NCI-H82 treated with DMSO at 0.1 percent for 48 hours (cell line): Measurements from ENCODE around the gene LMAN1.

Experiments
- DNase-seq: peaks from one replicate; lab custom pipeline; 2025; ENCODE audit not compliant: unreplicated experiment; lab: John Stamatoyannopoulos, UW

The LMAN1 gene

GRCh38 chr18:59358712-59359575, at the start of gene LMAN1:
Gene LMAN1, minus strand, starts transcription at chr18:59359265. Its CDS starts 21 bp downstream, at chr18:59359244.
- DNase-seq = peak; percentile 65

- peak; percentile 92 for DNase-seq
Measured at GRCh38 chr18:59402432-59403090, 43.5 kb upstream of the LMAN1 start.

- no peak for DNase-seq
Measured at GRCh38 chr18:59400407-59400806, 41.3 kb upstream of the LMAN1 start.

GRCh38 chr18:59395226-59396175, 36.4 kb upstream of the LMAN1 start:
- DNase-seq = no peak

GRCh38 chr18:59393381-59393780, 34.3 kb upstream of the LMAN1 start:
- DNase-seq = no peak

GRCh38 chr18:59388817-59389216, 29.8 kb upstream of the LMAN1 start:
- DNase-seq = no peak

GRCh38 chr18:59387687-59388565, 28.9 kb upstream of the LMAN1 start:
- DNase-seq = no peak

GRCh38 chr18:59386909-59387686, 28.0 kb upstream of the LMAN1 start:
- no peak for DNase-seq

GRCh38 chr18:59385191-59385590, 26.1 kb upstream of the LMAN1 start:
- DNase-seq = no peak

- DNase-seq = peak; percentile 83
Measured at GRCh38 chr18:59383851-59384250, 24.8 kb upstream of the LMAN1 start.

GRCh38 chr18:59382383-59382782, 23.3 kb upstream of the LMAN1 start:
- no peak for DNase-seq

GRCh38 chr18:59381949-59382348, 22.9 kb upstream of the LMAN1 start:
- DNase-seq = peak; percentile 17

GRCh38 chr18:59380706-59381105, 21.6 kb upstream of the LMAN1 start:
- DNase-seq = no peak

GRCh38 chr18:59379772-59380522, 20.9 kb upstream of the LMAN1 start:
- no peak for DNase-seq

- no peak for DNase-seq
Measured at GRCh38 chr18:59377613-59378337, 18.7 kb upstream of the LMAN1 start.

- DNase-seq = peak; percentile 96
Measured at GRCh38 chr18:59376351-59376935, 17.4 kb upstream of the LMAN1 start.

- no peak for DNase-seq
Measured at GRCh38 chr18:59374128-59374527, 15.1 kb upstream of the LMAN1 start.

- no peak for DNase-seq
Measured at GRCh38 chr18:59372975-59373374, 13.9 kb upstream of the LMAN1 start.
